ENCODE measurements around the gene PODXL.
"Not testable (repeated sequence)": the region's sequence is repeated elsewhere in the genome, so short reads cannot be mapped to it uniquely, and the experiment has no call there.

Gene PODXL

GRCh38 chr7:131482800-131483199 lies 73.6 kb downstream of the PODXL start:
- in situ Hi-C loops (cut with HindIII; ENCODE audit: low sequenced_read_pairs), result no loop called here
- TF ChIP-seq CTCF (IDR thresholded peaks at IDR 0.05; ENCODE audit: low read depth, low read length), result no peak

GRCh38 chr7:131480384-131481315 lies 75.8 kb downstream of the PODXL start:
- TF ChIP-seq CTCF (IDR thresholded peaks at IDR 0.05; ENCODE audit: low read depth, low read length), result no peak
- in situ Hi-C loops (cut with HindIII; ENCODE audit: low sequenced_read_pairs), result no loop called here
- peak; percentile 44 for DNase-seq (ENCODE audit: low read depth, low spot score)
- H3K4me3 ChIP-seq (ENCODE audit: low read depth, low read length), result no peak overlapping the region

More at GRCh38 chr7:131482800-131483199, 73.6 kb downstream of the PODXL start:
- no peak overlapping the region for H3K4me3 ChIP-seq (ENCODE audit: low read depth, low read length)
- DNase-seq (ENCODE audit: low read depth, low spot score), result no peak

- no peak for TF ChIP-seq CTCF (IDR thresholded peaks at IDR 0.05; ENCODE audit: low read depth, low read length)
- no peak overlapping the region for H3K4me3 ChIP-seq (ENCODE audit: low read depth, low read length)
- DNase-seq (ENCODE audit: low read depth, low spot score), result no peak
- in situ Hi-C loops (cut with HindIII; ENCODE audit: low sequenced_read_pairs), result no loop called here
Observed at GRCh38 chr7:131476740-131477139, 79.7 kb downstream of the PODXL start.

GRCh38 chr7:131471250-131472004 lies 85.0 kb downstream of the PODXL start:
- H3K4me3 ChIP-seq (ENCODE audit: low read depth, low read length), result no peak overlapping the region
- DNase-seq (ENCODE audit: low read depth, low spot score), result peak; percentile 40
- in situ Hi-C loops (cut with HindIII; ENCODE audit: low sequenced_read_pairs), result no loop called here
- no peak for TF ChIP-seq CTCF (IDR thresholded peaks at IDR 0.05; ENCODE audit: low read depth, low read length)

- no peak for TF ChIP-seq CTCF (IDR thresholded peaks at IDR 0.05; ENCODE audit: low read depth, low read length)
- in situ Hi-C loops (cut with HindIII; ENCODE audit: low sequenced_read_pairs), result no loop called here
- H3K4me3 ChIP-seq (ENCODE audit: low read depth, low read length), result no peak overlapping the region
- no peak for DNase-seq (ENCODE audit: low read depth, low spot score)
Observed at GRCh38 chr7:131467788-131468187, 88.6 kb downstream of the PODXL start.

GRCh38 chr7:131466735-131467365 lies 89.6 kb downstream of the PODXL start:
- no peak overlapping the region for H3K4me3 ChIP-seq (ENCODE audit: low read depth, low read length)
- in situ Hi-C loops (cut with HindIII; ENCODE audit: low sequenced_read_pairs), result no loop called here
- TF ChIP-seq CTCF (IDR thresholded peaks at IDR 0.05; ENCODE audit: low read depth, low read length), result no peak
- no peak for DNase-seq (ENCODE audit: low read depth, low spot score)

- H3K4me3 ChIP-seq (ENCODE audit: low read depth, low read length); DNase-seq (ENCODE audit: low read depth, low spot score); in situ Hi-C loops (cut with HindIII; ENCODE audit: low sequenced_read_pairs): not testable (repeated sequence)
Observed at GRCh38 chr7:131462715-131463114, 93.7 kb downstream of the PODXL start.
